ENCODE measurements around the gene PHF21A. TPM values are rescaled to one million over a fixed set of nuclear protein-coding genes. Genes with fewer than 3 reads are reported as not detected.

Gene PHF21A
- total and polyA plus RNA-seq, 2 donors (not counting 3 experiments of a cell fraction or from before 2014, with no cell fraction given) = 14.1 to 30.5 TPM

DNA sequence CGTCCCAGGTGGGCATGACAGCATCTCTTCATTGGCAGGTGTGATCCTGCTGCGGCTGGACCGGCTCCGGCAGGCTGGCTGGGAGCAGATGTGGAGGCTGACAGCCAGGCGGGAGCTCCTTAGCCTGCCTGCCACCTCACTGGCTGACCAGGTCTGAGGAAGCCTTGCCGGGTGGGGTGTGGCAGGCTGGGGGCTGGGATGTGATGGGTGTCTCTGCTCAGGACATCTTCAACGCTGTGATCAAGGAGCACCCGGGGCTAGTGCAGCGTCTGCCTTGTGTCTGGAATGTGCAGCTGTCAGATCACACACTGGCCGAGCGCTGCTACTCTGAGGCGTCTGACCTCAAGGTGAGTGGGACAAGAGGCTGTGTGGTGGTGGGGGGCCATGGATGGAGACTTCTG lies 195.3 kb downstream of the PHF21A start:
- H3K27me3 ChIP-seq (ENCODE audit: control insufficient read depth in 2 of 2, insufficient read depth in 2 of 2, low read length in 2 of 2) = peaks cover 13 to 30% of the 10 kb centered on the region in 2 experiments
- H2AFZ ChIP-seq (ENCODE audit: low read depth, low read length) = no peak overlapping the region
- dilution Hi-C loops (cut with MboI; ENCODE audit: extremely low pct_ligation_motif_present, low sequenced_read_pairs) (no loop called here), intact Hi-C loops (cut with micrococcal nuclease) (no loop called here)
- no peak overlapping the region for H3K4me2 ChIP-seq (ENCODE audit: insufficient read depth, low read length)
- H3K4me3 ChIP-seq (replicated peaks in 1 of 3; ENCODE audit: insufficient read depth in 1 of 3, low read depth in 1 of 3, low read length in 3 of 3) = no peak overlapping the region
- no peak overlapping the region for H3K27ac ChIP-seq (ENCODE audit: insufficient read depth, low read depth, low read length)
- no peaks in the 10 kb centered on the region for H3K4me1 ChIP-seq (ENCODE audit: control insufficient read depth, extremely low read depth, insufficient read depth, low read length)
- TF ChIP-seq POLR2A (IDR thresholded peaks at IDR 0.05; ENCODE audit: low read depth, low read length) = no peak
- no peak for TF ChIP-seq POLR2AphosphoS5 (IDR thresholded peaks at IDR 0.05; ENCODE audit: insufficient read depth, low read depth, low read length)
- TF ChIP-seq JUN (IDR thresholded peaks at IDR 0.05; ENCODE audit: borderline replicate concordance, insufficient read depth, insufficient read length, low read depth) = no peak
- TF ChIP-seq, protein P1, sequence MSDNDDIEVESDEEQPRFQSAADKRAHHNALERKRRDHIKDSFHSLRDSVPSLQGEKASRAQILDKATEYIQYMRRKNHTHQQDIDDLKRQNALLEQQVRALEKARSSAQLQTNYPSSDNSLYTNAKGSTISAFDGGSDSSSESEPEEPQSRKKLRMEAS (IDR thresholded peaks at IDR 0.05; ENCODE audit: insufficient read depth, insufficient read length) = no peak
- TF ChIP-seq MYC (IDR thresholded peaks at IDR 0.05; ENCODE audit: low read depth, low read length) = no peak
- TF ChIP-seq FOS (IDR thresholded peaks at IDR 0.05; ENCODE audit: borderline replicate concordance, insufficient read depth, low read length) = no peak
- no peak for TF ChIP-seq EZH2 (IDR thresholded peaks at IDR 0.05; ENCODE audit: borderline replicate concordance, low read depth, low read length, severe bottlenecking)
- TF ChIP-seq GATA2 (IDR thresholded peaks at IDR 0.05; ENCODE audit: insufficient read depth, insufficient read length, low read depth, low read length) = no peak
- TF ChIP-seq, protein P2, sequence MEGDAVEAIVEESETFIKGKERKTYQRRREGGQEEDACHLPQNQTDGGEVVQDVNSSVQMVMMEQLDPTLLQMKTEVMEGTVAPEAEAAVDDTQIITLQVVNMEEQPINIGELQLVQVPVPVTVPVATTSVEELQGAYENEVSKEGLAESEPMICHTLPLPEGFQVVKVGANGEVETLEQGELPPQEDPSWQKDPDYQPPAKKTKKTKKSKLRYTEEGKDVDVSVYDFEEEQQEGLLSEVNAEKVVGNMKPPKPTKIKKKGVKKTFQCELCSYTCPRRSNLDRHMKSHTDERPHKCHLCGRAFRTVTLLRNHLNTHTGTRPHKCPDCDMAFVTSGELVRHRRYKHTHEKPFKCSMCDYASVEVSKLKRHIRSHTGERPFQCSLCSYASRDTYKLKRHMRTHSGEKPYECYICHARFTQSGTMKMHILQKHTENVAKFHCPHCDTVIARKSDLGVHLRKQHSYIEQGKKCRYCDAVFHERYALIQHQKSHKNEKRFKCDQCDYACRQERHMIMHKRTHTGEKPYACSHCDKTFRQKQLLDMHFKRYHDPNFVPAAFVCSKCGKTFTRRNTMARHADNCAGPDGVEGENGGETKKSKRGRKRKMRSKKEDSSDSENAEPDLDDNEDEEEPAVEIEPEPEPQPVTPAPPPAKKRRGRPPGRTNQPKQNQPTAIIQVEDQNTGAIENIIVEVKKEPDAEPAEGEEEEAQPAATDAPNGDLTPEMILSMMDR (IDR thresholded peaks at IDR 0.05; ENCODE audit: extremely low read depth in 1 of 2, insufficient read depth in 1 of 2, low read depth in 1 of 2, low read length in 2 of 2) = no peak
- H3K36me3 ChIP-seq (ENCODE audit: control insufficient read depth in 2 of 2, extremely low read depth in 1 of 2, insufficient read depth in 2 of 2, low read length in 2 of 2) = no peaks in the 10 kb centered on the region
- no TSS peak for BruUV-seq (replicated peaks)
- DNase-seq (ENCODE audit: low read depth, low spot score) (no peak), FAIRE-seq (no peak)
- H3K79me2 ChIP-seq (ENCODE audit: control insufficient read depth, insufficient read depth, low read length) = no peaks in the 10 kb centered on the region
- POLR2A ChIA-PET = no interaction called here
- no peaks in the 10 kb centered on the region for H4K20me1 ChIP-seq (replicated peaks; ENCODE audit: control insufficient read depth, extremely low read depth, insufficient read depth, low read length)
- CTCF ChIA-PET = interaction anchor here (2.6 kb wide), 1 partner anchor 40 kb away, joined by 8 read pairs; no protein-coding TSS in a partner anchor
- H3K9me3 ChIP-seq (replicated peaks; ENCODE audit: control insufficient read depth, insufficient read depth, low read length) = no peaks in the 10 kb centered on the region
- no peaks in the 10 kb centered on the region for H3K9me1 ChIP-seq (replicated peaks; ENCODE audit: control insufficient read depth, extremely low read depth, insufficient read depth, low read length)
- no peak overlapping the region for H3K9ac ChIP-seq (replicated peaks; ENCODE audit: extremely low read depth, insufficient read depth, low read length)

Measured in endothelial cell of umbilical vein (primary cell).